Stimulated activated CD4-positive, alpha-beta T cell treated with anti-CD3 and anti-CD28 coated beads, Interleukin-15, amount 100 ng/mL, for 48 hours (primary cell): Measurements from ENCODE around the gene ANKRD39.
"Not testable (repeated sequence)": the region's sequence is repeated elsewhere in the genome, so short reads cannot be mapped to it uniquely, and the experiment has no call there.

Source experiments
- DNase-seq, 2 donors: peaks; one replicate each; pipeline ENCODE4 v3.0.0-alpha.2; 2020; ENCODE audit warnings: low read depth in 2 of 2

Gene ANKRD39

GRCh38 chr2:96857667-96858372 lies at the start of gene ANKRD39:
Gene ANKRD39 (minus strand): TSS chr2:96858016. CDS start chr2:96857987, 29 bp downstream.
- DNase-seq: peak; percentile 96 to 97

- no peak for DNase-seq
These were observed 48.9 kb upstream of the ANKRD39 start for GRCh38 chr2:96906729-96907114.

GRCh38 chr2:96903815-96904214 lies 46.0 kb upstream of the ANKRD39 start:
- no peak for DNase-seq

GRCh38 chr2:96903318-96903717 lies 45.5 kb upstream of the ANKRD39 start:
- DNase-seq: no peak

GRCh38 chr2:96900237-96900636 lies 42.4 kb upstream of the ANKRD39 start:
- no peak for DNase-seq

GRCh38 chr2:96899413-96899741 lies 41.6 kb upstream of the ANKRD39 start:
- DNase-seq: no peak

- no peak for DNase-seq
These were observed 41.0 kb upstream of the ANKRD39 start for GRCh38 chr2:96898641-96899412.

GRCh38 chr2:96898135-96898505 lies 40.3 kb upstream of the ANKRD39 start:
- DNase-seq: no peak

GRCh38 chr2:96897491-96898134 lies 39.8 kb upstream of the ANKRD39 start:
- no peak for DNase-seq

- no peak for DNase-seq
These were observed 38.2 kb upstream of the ANKRD39 start for GRCh38 chr2:96895746-96896651.

GRCh38 chr2:96895032-96895745 lies 37.4 kb upstream of the ANKRD39 start:
- DNase-seq: no peak

- DNase-seq: no peak
These were observed 36.3 kb upstream of the ANKRD39 start for GRCh38 chr2:96894151-96894531.

- DNase-seq: no peak
These were observed 35.7 kb upstream of the ANKRD39 start for GRCh38 chr2:96893289-96894150.

GRCh38 chr2:96891591-96892333 lies 33.9 kb upstream of the ANKRD39 start:
- no peak for DNase-seq

- no peak for DNase-seq
These were observed 33.0 kb upstream of the ANKRD39 start for GRCh38 chr2:96890726-96891385.

- no peak for DNase-seq
These were observed 32.4 kb upstream of the ANKRD39 start for GRCh38 chr2:96890252-96890651.

GRCh38 chr2:96889502-96889901 lies 31.7 kb upstream of the ANKRD39 start:
- not testable (repeated sequence) for DNase-seq

GRCh38 chr2:96888072-96889011 lies 30.5 kb upstream of the ANKRD39 start:
- DNase-seq: no peak
